GM12878 (cell line): ENCODE results near the gene ZFP62. TPM values are rescaled to one million over a fixed set of nuclear protein-coding genes. Genes with fewer than 3 reads are reported as not detected.

Source experiments
- BCLAF1 ChIP-seq: fragments of 450-650 bp; IDR thresholded peaks from 2 replicates; pipeline ENCODE4 v1.6.1; 2017; ENCODE audit warnings: antibody characterized with exemption, mild to moderate bottlenecking, moderate library complexity
- CBX3 ChIP-seq: fragments of 200-600 bp; sonication (generic); IDR thresholded peaks from 2 replicates; pipeline ENCODE4 v1.6.1; 2016; ENCODE audit warnings: low read depth, borderline replicate concordance
- CBX5 ChIP-seq: sonication (generic); IDR thresholded peaks from 2 replicates; pipeline ENCODE4 v1.6.1; 2016; ENCODE audit warnings: low read depth, moderate library complexity, mild to moderate bottlenecking, inconsistent platforms
- CEBPB ChIP-seq, 2 experiments: fragments of 150-350 bp in 1 of 2; IDR thresholded peaks; 2 replicates each; pipeline ENCODE4 v1.6.1; 2012 to 2014; ENCODE audit warnings: low read depth in 2 of 2, low read length in 2 of 2, borderline replicate concordance in 1 of 2, inconsistent platforms in 1 of 2
- CREB1 ChIP-seq: IDR thresholded peaks from 2 replicates; pipeline ENCODE4 v1.6.1; 2012; ENCODE audit warnings: low read depth, mild to moderate bottlenecking, inconsistent platforms
- EED ChIP-seq: sonication (generic); IDR thresholded peaks from 2 replicates; pipeline ENCODE4 v1.6.1; 2016; ENCODE audit warnings: antibody characterized with exemption, low read depth
- HDGF ChIP-seq: fragments of 450-650 bp; IDR thresholded peaks from 2 replicates; pipeline ENCODE4 v1.6.1; 2016; ENCODE audit warnings: antibody characterized with exemption
- IRF5 ChIP-seq: fragments of 450-650 bp; IDR thresholded peaks from 2 replicates; pipeline ENCODE4 v1.6.1; 2017; ENCODE audit warnings: borderline replicate concordance
- KAT2A ChIP-seq: conservative IDR thresholded peaks from 2 replicates; pipeline ENCODE4 v1.6.1; 2011; ENCODE audit warnings: low read depth, low read length; ENCODE audit not compliant: control insufficient read depth
- KDM1A ChIP-seq: fragments of 200-600 bp; sonication (generic); IDR thresholded peaks from 2 replicates; pipeline ENCODE4 v1.6.1; 2016; ENCODE audit warnings: borderline replicate concordance
- LARP7 ChIP-seq: fragments of 450-650 bp; IDR thresholded peaks from 2 replicates; pipeline ENCODE4 v1.6.1; 2017; ENCODE audit warnings: mild to moderate bottlenecking
- MXI1 ChIP-seq: fragments of 150-350 bp; IDR thresholded peaks from 2 replicates; pipeline ENCODE4 v1.6.1; 2011; ENCODE audit warnings: low read depth, mild to moderate bottlenecking, inconsistent platforms, low read length, improper control_type of control experiment
- MYB ChIP-seq: fragments of 150-350 bp; IDR thresholded peaks from 2 replicates; pipeline ENCODE4 v1.6.1; 2014; ENCODE audit warnings: mild to moderate bottlenecking, low read depth, low read length, borderline replicate concordance
- NBN ChIP-seq: fragments of 450-650 bp; IDR thresholded peaks from 2 replicates; pipeline ENCODE4 v1.6.1; 2016
- NRF1 ChIP-seq: conservative IDR thresholded peaks from 2 replicates; pipeline ENCODE4 v1.6.1; 2011; ENCODE audit warnings: mild to moderate bottlenecking, low read depth, low read length, improper control_type of control experiment
- RUNX3 ChIP-seq: IDR thresholded peaks from 2 replicates; pipeline ENCODE4 v1.6.1; 2012; ENCODE audit warnings: low read length, inconsistent platforms
- SIN3A ChIP-seq: IDR thresholded peaks from 2 replicates; pipeline ENCODE4 v1.6.1; 2012; ENCODE audit warnings: low read depth, low read length, improper control_type of control experiment
- SMC3 ChIP-seq: IDR thresholded peaks from 2 replicates; pipeline ENCODE4 v1.6.1; 2011; ENCODE audit warnings: low read length, improper control_type of control experiment, borderline replicate concordance
- TCF7 ChIP-seq: IDR thresholded peaks from 2 replicates; pipeline ENCODE4 v1.6.1; 2014; ENCODE audit warnings: antibody characterized with exemption, borderline replicate concordance
- ZNF274 ChIP-seq: IDR thresholded peaks from one replicate; pipeline ENCODE4 v1.8.0; 2011; ENCODE audit not compliant: insufficient read length, insufficient read depth
- ZNF384 ChIP-seq: IDR thresholded peaks from 2 replicates; pipeline ENCODE4 v1.6.1; 2012; ENCODE audit warnings: low read depth, mild to moderate bottlenecking, low read length, improper control_type of control experiment, borderline replicate concordance
- polyA plus RNA-seq, 11 experiments: library from polyadenylated mRNA; depleted of rRNA in 4 of 11; unstranded in 6 of 11; stranded (reverse) in 5 of 11; fragments of >200 nt; fragmentation: Nextera tagmentation in 4 of 11; fragmentation: Illumina TruSeq in 1 of 11; extraction: Ambion mirVana in 4 of 11; extraction: Trizol in 1 of 11; gene quantifications; 1 replicate in 1 of 11; 2 replicates in 10 of 11; pipeline versions ENCODE4 v1.2.1 to v1.2.3, GENCODE V29; 2011 to 2016; ENCODE audit warnings: inconsistent platforms in 2 of 11, missing spikeins in 2 of 11, low read depth in 1 of 11
- total RNA-seq, 4 experiments: library from RNA; depleted of rRNA in 3 of 4; stranded (reverse); fragments of >200 nt in 3 of 4; fragmentation: Illumina TruSeq in 1 of 4; extraction: Trizol in 1 of 4; gene quantifications; 2 replicates each; pipeline versions ENCODE4 v1.2.1 to v1.2.3, GENCODE V29; 2013 to 2021
- TF ChIP-seq, protein P1 (sequence below): IDR thresholded peaks from 2 replicates; pipeline ENCODE4 v1.6.1; 2011; ENCODE audit warnings: borderline replicate concordance, low read depth, mild to moderate bottlenecking, moderate library complexity, mixed read lengths, low read length; ENCODE audit not compliant: insufficient read depth; ENCODE audit errors: extremely low read length
- TF ChIP-seq, protein P2 (sequence below): fragments of 450-650 bp; IDR thresholded peaks from 2 replicates; pipeline ENCODE4 v1.6.1; 2016; ENCODE audit warnings: mild to moderate bottlenecking
- TF ChIP-seq, protein P3 (sequence below): IDR thresholded peaks from 2 replicates; pipeline ENCODE4 v1.6.1; 2012; ENCODE audit warnings: low read depth, low read length, improper control_type of control experiment

The ZFP62 gene
- total and polyA plus RNA-seq, 10 of the 15 experiments (the other 5 are each of a cell fraction or from before 2014, with no cell fraction given): 9.2 to 39.7 (median 21.1) TPM

DNA sequence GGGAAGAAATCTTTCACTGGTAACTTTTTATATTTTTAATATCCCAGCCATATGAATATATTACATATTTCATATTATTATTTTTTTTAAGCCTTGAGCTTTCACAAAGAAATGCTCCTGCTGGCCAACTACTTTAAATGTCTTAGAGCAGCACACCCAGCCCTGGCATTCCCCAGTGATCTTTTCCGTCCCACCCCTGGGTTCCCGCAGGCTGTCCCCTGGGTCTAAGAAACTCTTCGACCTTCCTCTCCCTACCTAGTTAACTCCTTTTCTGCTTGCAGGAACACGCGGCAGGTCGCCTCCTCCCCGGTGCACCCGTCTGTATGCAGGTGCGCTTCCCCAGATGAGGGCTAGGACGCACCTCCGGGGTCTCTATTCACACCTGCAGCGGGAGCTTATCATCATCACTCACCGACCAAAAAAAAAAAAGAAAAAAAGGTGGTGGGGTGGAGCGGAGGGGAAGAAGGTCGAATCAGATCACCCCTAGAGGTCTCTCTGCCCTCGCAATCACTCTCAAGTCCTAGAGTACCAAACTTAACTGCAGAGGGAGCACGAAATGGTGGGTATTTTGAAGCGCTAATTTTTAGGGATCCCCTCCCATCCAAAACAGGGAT, 696 bp downstream of the ZFP62 start (continued):
- TF ChIP-seq TCF7: no peak
- no peak for TF ChIP-seq KDM1A
- 0 out of 2 replicates have a peak, but pooled peaks have one; percentile 51 for TF ChIP-seq NBN
- TF ChIP-seq CEBPB (IDR thresholded peaks at IDR 0.05; ENCODE audit: borderline replicate concordance in 1 of 2, low read depth in 2 of 2, low read length in 2 of 2): no peak
- TF ChIP-seq LARP7: no peak
- TF ChIP-seq CBX5: no peak
- peak; percentile 96 for TF ChIP-seq ZNF384
- peak; percentile 16; the same call in 1 of the 2 replicates for TF ChIP-seq SMC3
- no peak for TF ChIP-seq IRF5
- TF ChIP-seq MYB: no peak
- no peak for TF ChIP-seq NRF1
- TF ChIP-seq EED: 0 out of 2 replicates have a peak, but pooled peaks have one; percentile 30
- peak; percentile 13 for TF ChIP-seq RUNX3
- no peak for TF ChIP-seq SIN3A
- TF ChIP-seq HDGF: no peak
- TF ChIP-seq CREB1: 0 out of 2 replicates have a peak, but pooled peaks have one; percentile 15
- TF ChIP-seq KAT2A: no peak
- TF ChIP-seq, protein P1, sequence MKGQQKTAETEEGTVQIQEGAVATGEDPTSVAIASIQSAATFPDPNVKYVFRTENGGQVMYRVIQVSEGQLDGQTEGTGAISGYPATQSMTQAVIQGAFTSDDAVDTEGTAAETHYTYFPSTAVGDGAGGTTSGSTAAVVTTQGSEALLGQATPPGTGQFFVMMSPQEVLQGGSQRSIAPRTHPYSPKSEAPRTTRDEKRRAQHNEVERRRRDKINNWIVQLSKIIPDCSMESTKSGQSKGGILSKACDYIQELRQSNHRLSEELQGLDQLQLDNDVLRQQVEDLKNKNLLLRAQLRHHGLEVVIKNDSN: no peak
- no peak for TF ChIP-seq BCLAF1
- TF ChIP-seq, protein P2, sequence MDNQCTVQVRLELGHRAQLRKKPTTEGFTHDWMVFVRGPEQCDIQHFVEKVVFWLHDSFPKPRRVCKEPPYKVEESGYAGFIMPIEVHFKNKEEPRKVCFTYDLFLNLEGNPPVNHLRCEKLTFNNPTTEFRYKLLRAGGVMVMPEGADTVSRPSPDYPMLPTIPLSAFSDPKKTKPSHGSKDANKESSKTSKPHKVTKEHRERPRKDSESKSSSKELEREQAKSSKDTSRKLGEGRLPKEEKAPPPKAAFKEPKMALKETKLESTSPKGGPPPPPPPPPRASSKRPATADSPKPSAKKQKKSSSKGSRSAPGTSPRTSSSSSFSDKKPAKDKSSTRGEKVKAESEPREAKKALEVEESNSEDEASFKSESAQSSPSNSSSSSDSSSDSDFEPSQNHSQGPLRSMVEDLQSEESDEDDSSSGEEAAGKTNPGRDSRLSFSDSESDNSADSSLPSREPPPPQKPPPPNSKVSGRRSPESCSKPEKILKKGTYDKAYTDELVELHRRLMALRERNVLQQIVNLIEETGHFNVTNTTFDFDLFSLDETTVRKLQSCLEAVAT: peak; percentile 38; the same call in 1 of the 2 replicates
- TF ChIP-seq, protein P3, sequence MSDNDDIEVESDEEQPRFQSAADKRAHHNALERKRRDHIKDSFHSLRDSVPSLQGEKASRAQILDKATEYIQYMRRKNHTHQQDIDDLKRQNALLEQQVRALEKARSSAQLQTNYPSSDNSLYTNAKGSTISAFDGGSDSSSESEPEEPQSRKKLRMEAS: no peak; the same call in 1 of the 2 replicates
- no peak for TF ChIP-seq ZNF274
- no peak for TF ChIP-seq CBX3
- TF ChIP-seq MXI1: peak; percentile 56; the same call in 1 of the 2 replicates
